Tongue (tissue), 2 donors: Measurements from ENCODE around the gene PAFAH1B1. TPM values are rescaled to one million over a fixed set of nuclear protein-coding genes. Genes with fewer than 3 reads are reported as not detected.
"Not testable (repeated sequence)": the region's sequence is repeated elsewhere in the genome, so short reads cannot be mapped to it uniquely, and the experiment has no call there.

Experiments used
- DNase-seq: peaks from one replicate; pipeline ENCODE4 v3.0.0-alpha.2; 2015
- total RNA-seq: library from RNA; depleted of rRNA; stranded (reverse); fragments of >200 nt; gene quantifications from one replicate; pipeline ENCODE4 v1.2.3, GENCODE V29; 2014

The PAFAH1B1 gene
- total RNA-seq, 1 donor from 2014 or later: 184 TPM

- DNase-seq: peak; percentile 27
Measured at GRCh38 chr17:2594722-2595599, 1.5 kb downstream of the PAFAH1B1 start.

DNA sequence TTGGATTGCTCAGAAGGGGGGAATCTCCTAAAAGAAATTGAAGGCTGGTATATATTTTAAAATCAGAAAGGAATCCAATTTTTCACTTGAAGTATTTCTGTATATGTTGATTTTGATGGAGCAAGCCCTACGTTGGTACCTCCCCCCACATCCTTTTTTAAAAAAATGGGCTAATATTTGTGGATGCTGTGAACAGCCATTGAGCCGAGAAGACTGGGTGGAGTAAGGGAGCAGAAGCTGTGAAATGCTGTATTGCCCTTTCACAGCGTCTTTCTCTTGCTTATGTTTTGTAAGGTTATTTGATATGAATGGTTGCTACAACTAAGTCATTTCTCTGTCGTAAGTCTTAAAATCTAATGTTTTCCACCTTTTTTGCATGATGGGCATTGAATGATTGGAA is 2.3 kb downstream of the PAFAH1B1 start:
- peak; percentile 15 for DNase-seq

DNA sequence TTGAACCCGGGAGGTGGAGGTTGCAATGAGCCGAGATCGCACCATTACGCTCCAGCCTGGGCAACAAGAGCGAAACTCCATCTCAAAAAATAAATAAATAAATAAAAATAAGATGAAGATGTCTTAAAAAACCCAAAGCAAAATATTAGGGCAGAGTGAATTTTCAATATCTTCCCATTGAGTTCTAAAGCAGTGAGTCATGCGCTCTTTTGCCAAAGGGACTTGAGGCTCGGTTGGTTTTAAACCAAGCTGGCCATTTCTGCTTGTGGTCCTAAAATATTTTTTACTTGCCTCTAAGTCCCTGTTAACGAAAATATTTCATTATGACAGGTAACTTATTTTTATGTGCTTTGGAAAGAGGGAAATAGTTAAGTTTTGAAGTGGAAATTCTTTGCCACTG is 4.7 kb downstream of the PAFAH1B1 start:
- DNase-seq: no peak

- no peak for DNase-seq
Measured at GRCh38 chr17:2602597-2603017, 9.2 kb downstream of the PAFAH1B1 start.

- DNase-seq: no peak
Measured at GRCh38 chr17:2608350-2608913, 15.0 kb downstream of the PAFAH1B1 start.

- DNase-seq: no peak
Measured at GRCh38 chr17:2609091-2609490, 15.6 kb downstream of the PAFAH1B1 start.

DNA sequence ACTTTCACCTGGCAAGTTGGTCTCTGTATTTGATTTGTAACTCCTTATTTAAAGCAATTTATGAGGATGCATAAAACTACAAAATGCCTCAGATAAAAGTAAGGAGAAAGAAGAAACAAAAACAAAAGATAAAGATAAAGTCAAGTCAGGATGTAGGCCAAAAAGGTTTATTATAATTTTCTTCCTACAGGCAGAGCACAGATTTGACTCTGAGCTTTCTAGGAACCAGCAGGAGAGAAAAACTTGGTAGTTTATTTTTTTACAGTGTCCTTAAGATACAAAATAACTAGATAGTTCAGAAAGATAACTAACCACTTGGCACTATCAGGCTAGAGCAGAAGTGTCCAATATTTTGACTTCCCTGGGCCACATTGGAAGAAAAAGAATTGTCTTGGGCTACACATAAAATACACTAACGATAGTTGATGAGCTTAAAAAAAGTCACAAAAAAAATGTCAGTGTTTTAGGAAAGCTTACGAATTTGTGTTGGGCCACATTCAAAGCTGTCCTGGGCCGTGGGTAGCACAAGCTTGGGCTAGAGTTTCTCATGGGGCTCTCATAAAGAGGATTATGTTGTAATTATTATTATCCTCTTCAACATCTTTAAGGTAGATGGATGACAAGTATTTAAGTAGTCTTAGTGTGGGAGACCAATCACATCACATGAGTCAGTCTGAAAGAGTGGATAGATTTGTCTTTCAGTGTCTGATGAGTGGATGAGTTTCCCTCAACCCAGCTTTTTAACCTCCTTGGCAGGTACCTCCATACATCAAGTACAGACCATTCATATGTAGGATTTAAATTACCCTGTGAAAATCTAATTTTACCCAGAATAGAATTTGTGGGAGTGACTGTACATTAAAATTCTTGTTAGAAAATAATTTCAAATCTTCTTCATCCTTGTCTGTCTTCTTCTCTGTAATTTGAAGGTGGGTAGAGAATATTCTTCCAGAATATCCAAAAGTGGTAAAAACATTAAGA is 17.0 kb downstream of the PAFAH1B1 start:
- DNase-seq: no peak

DNA sequence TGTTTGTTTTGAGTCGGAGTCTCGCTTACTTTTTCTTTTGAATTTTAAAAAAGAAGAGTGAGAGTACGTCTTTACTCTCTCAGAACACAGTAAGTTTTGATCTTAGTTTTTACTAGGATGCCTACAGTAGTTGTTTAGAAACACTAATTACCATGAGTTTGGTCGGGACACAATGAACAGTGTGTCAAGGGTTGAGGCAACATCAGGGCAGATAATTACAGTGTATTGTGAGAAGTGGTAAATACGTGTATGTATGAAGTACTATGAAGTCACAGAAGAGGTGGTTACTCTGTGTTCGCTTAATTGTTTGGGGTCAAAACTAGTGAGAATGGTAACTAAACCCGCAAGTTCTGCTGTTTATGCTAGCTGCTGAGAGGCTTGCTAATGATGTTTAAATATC is 18.2 kb downstream of the PAFAH1B1 start:
- no peak for DNase-seq

DNA sequence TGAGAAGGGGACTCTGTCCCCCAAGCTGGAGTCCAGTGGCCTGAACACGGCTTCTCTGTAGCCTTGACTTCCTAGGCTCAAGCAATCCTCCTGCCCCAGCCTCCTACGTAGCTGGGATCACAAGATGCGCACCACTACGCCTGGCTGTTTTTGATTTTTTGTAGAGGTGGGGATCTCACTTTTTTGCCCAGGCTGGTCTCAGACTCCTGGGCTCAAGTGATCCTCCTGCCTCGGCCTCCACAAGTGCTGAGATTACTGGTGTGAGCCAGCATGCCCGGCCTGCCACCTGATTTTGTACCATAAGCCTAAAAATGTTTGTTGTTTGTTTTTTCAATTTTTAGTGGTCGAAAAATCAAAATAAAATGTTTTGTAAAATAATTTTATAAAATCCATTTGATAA is 19.2 kb downstream of the PAFAH1B1 start:
- no peak for DNase-seq

GRCh38 chr17:2613089-2613808 is 19.8 kb downstream of the PAFAH1B1 start:
- DNase-seq: no peak

GRCh38 chr17:2615882-2616281 is 22.4 kb downstream of the PAFAH1B1 start:
- DNase-seq: no peak

DNA sequence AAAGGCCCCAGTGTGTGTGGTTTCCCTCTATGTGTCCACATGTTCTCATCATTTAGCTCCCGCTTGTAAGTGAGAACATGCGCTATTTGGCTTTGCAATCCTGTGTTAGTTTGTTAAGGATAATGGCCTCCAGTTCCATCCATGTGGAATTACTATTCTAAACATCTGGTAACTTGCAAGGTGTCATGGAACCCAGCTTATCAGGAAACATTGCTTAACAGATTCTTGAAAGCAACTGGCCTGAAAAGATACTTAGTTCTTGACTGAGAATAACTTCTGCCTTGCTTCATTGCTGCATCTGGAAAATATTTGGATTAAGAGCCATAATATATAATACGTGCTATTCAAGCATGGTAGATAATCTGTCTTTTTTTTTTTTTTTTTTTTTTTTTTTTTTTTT is 27.8 kb downstream of the PAFAH1B1 start:
- no peak for DNase-seq

GRCh38 chr17:2621951-2622405 is 28.5 kb downstream of the PAFAH1B1 start:
- not testable (repeated sequence) for DNase-seq

DNA sequence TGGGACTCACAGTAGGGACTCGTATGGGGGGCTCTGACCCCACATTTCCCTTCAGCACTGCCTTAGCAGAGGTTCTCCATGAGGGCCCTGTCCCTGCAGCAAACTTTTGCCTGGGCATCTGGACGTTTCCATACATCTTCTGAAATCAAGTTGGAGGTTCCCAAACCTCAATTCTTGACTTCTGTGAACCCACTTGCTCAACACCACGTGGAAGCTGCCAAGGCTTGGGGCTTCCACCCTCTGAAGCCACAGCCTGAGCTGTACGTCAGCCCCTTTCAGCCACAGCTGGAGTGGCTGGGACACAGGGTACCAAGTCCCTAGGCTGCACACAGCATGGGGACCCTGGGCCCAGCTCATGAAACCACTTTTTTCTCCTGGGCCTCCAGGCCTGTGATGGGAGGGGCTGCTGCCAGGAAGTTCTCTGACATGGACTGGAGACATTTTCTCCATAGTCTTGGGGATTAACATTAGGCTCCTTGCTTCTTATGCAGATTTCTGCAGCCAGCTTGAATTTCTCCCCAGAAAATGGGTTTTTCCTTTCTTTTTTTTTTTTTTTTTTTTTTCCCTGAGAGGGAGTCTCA is 29.4 kb downstream of the PAFAH1B1 start:
- DNase-seq: not testable (repeated sequence)

GRCh38 chr17:2624292-2624731 is 30.9 kb downstream of the PAFAH1B1 start:
- no peak for DNase-seq

DNA sequence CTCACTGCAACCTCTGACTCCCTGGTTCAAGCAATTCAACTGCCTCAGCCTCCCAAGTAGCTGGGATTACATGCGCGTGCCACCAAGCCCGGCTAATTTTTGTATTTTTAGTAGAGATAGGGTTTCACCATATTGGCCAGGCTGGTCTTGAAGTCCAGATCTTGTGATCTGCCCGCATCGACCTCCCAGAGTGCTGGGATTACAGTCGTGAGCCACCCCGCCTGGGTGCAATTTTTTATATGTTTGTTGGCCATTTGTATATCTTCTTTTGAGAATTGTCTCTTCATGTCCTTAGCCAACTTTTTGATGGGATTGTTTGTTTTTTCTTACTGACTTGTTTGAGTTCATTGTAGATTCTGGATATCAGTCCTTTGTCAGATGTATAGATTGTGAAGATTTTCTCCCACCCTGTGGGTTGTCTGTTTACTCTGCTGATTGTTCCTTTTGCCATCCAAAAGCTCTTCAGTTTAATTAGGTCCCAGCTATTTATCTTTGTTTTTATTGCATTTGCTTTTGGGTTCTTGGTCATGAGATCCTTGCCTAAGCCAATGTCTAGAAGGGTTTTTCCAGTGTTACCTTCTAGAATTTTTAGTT is 33.3 kb downstream of the PAFAH1B1 start:
- DNase-seq: not testable (repeated sequence)

DNA sequence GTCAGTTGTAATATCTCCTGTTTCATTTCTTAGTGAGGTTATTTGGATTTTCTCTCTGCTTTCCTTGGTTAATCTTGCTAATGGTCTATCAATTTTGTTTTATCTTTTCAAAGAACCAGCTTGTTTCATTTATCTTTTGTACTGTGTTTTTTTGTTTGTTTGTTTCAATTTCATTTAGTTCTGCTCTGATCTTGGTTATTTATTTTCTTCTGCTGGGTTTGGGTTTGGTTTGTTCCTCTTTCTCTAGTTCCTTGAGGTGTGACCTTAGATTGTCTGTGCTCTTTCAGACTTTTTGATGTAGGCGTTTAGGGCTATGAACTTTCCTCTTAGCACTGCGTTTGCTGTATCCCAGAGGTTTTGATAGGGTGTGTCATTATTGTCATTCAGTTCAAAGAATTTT is 35.5 kb downstream of the PAFAH1B1 start:
- DNase-seq: not testable (repeated sequence)

DNA sequence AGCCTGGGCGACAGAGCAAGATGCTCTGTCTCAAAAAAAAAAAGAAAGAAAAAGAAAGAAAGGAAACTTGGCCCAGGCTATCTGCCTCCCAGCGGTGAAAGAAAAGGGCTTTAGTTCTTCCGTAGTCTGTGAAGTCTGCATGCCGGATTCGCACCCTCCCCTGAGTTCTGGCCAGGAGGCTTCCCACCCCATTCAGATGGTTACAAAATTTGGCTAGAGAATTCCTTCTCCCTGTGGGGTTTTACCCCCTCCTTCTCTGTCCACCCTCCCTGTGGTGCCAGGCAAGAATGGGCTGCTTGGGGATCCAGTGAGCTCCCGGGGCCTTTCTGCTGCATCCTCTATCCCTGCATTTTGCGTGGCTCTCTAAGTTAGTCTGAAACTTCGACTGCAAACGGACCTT is 37.8 kb downstream of the PAFAH1B1 start:
- DNase-seq: no peak

GRCh38 chr17:2634361-2634960 is 41.0 kb downstream of the PAFAH1B1 start:
- DNase-seq: no peak

- no peak for DNase-seq
Measured at GRCh38 chr17:2635241-2635640, 41.8 kb downstream of the PAFAH1B1 start.
